Left ventricle myocardium inferior (tissue), 1 donor: ENCODE results near the gene HSF2. TPM values are rescaled to one million over a fixed set of nuclear protein-coding genes. Genes with fewer than 3 reads are reported as not detected.

ENCODE experiments used
- DNase-seq: peaks from one replicate; pipeline ENCODE4 v3.0.0-alpha.2; 2020
- H3K27ac ChIP-seq: fragments of 200-600 bp; replicated peaks from 2 replicates; pipeline ENCODE4 v1.8.0; 2021
- H3K27me3 ChIP-seq: fragments of 200-600 bp; 2 replicates; pipeline ENCODE4 v1.8.0; 2021; ENCODE audit warnings: low read depth
- H3K36me3 ChIP-seq: fragments of 200-600 bp; 2 replicates; pipeline ENCODE4 v1.8.0; 2021
- H3K4me1 ChIP-seq: fragments of 200-600 bp; 2 replicates; pipeline ENCODE4 v1.8.0; 2021
- H3K4me3 ChIP-seq: fragments of 200-600 bp; 2 replicates; pipeline ENCODE4 v1.8.0; 2021; ENCODE audit warnings: mild to moderate bottlenecking, moderate library complexity
- H3K9me3 ChIP-seq: fragments of 200-600 bp; replicated peaks from 2 replicates; pipeline ENCODE4 v1.8.0; 2021
- CTCF ChIP-seq: fragments of 200-600 bp; IDR thresholded peaks from 2 replicates; pipeline ENCODE4 v1.8.0; 2021; ENCODE audit warnings: antibody characterized with exemption, mild to moderate bottlenecking, borderline replicate concordance
- intact Hi-C: fragments of 100-400 bp; cut with micrococcal nuclease; formaldehyde crosslinking; loops from one replicate; pipeline ENCODE4 v1.11.0; 2022
- long read RNA-seq: library from polyadenylated mRNA; unstranded; transcript quantifications from one replicate; pipeline ENCODE4 v2.0.0, GENCODE V29; 2021
- total RNA-seq: library from RNA; stranded (reverse); fragmentation: NEBNext Ultra II Directional; extraction: Animal tissue kit (Norgen Biotek cat#: 25700); gene quantifications from one replicate; pipeline ENCODE4 v1.2.1, GENCODE V29; 2021
- donor health status: DM: no; HTN: yes; CAD: no; lungs with severe emphysema.

HSF2 gene
- total RNA-seq: 21.0 TPM
- long read RNA-seq, transcript HSF2-202 (12 exons, 2,643 nt): major isoform, 32 of 64 reads
- long read RNA-seq, transcript HSF2-201 (13 exons, 2,549 nt): minor isoform, 29 of 64 reads
- long read RNA-seq, partial matches to known transcripts: 1 of 64 reads
- long read RNA-seq, other reads (novel, unspliced or antisense): 2 of 64 reads

GRCh38 chr6:122399348-122400120, at the start of gene HSF2:
Gene HSF2, plus strand, starts transcription at chr6:122399652. Its CDS starts 86 bp downstream, at chr6:122399738.
- H3K9me3 ChIP-seq: no peaks in the 10 kb centered on the region
- no peaks in the 10 kb centered on the region for H3K36me3 ChIP-seq
- TF ChIP-seq CTCF: peak; percentile 41
- H3K27me3 ChIP-seq: no peaks in the 10 kb centered on the region
- intact Hi-C loops: no loop called here
- peak within 1 kb of the TSS; percentile 92 for H3K4me3 ChIP-seq
- H3K27ac ChIP-seq: peak within 1 kb of the TSS; percentile 89
- H3K4me1 ChIP-seq: peaks cover 52% of the 10 kb centered on the region
- peak; percentile 96 for DNase-seq

- H3K4me1 ChIP-seq: no peaks in the 10 kb centered on the region
- no peak overlapping the region for H3K4me3 ChIP-seq
- no peaks in the 10 kb centered on the region for H3K9me3 ChIP-seq
- TF ChIP-seq CTCF: no peak
- H3K27ac ChIP-seq: no peak overlapping the region
- no peaks in the 10 kb centered on the region for H3K36me3 ChIP-seq
- intact Hi-C loops: no loop called here
- no peaks in the 10 kb centered on the region for H3K27me3 ChIP-seq
- DNase-seq: no peak
Measured at GRCh38 chr6:122352981-122353664, 46.3 kb upstream of the HSF2 start.

- Histone ChIP-seq H3K4me3 (no peak overlapping the region), H3K36me3 (no peaks in the 10 kb centered on the region), H3K9me3 (no peaks in the 10 kb centered on the region), H3K27me3 (no peaks in the 10 kb centered on the region), H3K27ac (no peak overlapping the region), H3K4me1 (no peaks in the 10 kb centered on the region)
- intact Hi-C loops: no loop called here
- no peak for DNase-seq
- no peak for TF ChIP-seq CTCF
Measured at GRCh38 chr6:122360809-122361208, 38.6 kb upstream of the HSF2 start.

GRCh38 chr6:122361314-122361979, 38.0 kb upstream of the HSF2 start:
- Histone ChIP-seq H3K36me3 (no peaks in the 10 kb centered on the region), H3K4me1 (no peaks in the 10 kb centered on the region), H3K9me3 (no peaks in the 10 kb centered on the region), H3K4me3 (no peak overlapping the region), H3K27me3 (no peaks in the 10 kb centered on the region), H3K27ac (no peak overlapping the region)
- intact Hi-C loops: no loop called here
- TF ChIP-seq CTCF: no peak
- no peak for DNase-seq

- TF ChIP-seq CTCF: no peak
- intact Hi-C loops: no loop called here
- H3K4me3 ChIP-seq: no peak overlapping the region
- no peak for DNase-seq
- no peaks in the 10 kb centered on the region for H3K27me3 ChIP-seq
- H3K4me1 ChIP-seq: no peaks in the 10 kb centered on the region
- H3K9me3 ChIP-seq: no peaks in the 10 kb centered on the region
- H3K36me3 ChIP-seq: no peaks in the 10 kb centered on the region
- H3K27ac ChIP-seq: no peak overlapping the region
Measured at GRCh38 chr6:122363769-122364483, 35.5 kb upstream of the HSF2 start.
